SK-N-DZ (cell line): ENCODE results near the gene HOXA9.

Experiments used
- DNase-seq: peaks from one replicate; pipeline ENCODE4 v3.0.0-alpha.2; 2015; ENCODE audit warnings: low spot score

The HOXA9 gene

DNA sequence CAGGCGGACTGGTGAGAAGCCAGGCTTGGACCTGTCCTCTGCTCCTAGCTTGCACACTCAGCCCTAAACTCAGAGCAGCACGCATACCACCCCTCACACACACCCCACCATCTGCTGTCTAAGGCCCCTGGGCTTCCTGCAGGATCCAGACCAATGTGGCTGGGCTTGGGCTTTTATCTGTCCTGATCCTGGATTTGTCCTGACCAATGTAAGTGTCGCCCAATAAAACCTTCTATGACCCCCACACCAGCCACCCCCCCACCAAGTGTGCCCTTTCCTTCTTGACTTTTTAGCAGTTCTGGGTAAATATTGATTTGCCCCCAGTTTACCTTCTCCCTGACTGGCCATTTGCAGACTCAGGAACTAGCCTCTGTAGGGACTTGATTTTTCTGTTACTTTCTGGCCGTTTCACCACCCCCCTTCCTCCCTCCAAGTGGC, 36.3 kb upstream of the HOXA9 start:
- no peak for DNase-seq

DNA sequence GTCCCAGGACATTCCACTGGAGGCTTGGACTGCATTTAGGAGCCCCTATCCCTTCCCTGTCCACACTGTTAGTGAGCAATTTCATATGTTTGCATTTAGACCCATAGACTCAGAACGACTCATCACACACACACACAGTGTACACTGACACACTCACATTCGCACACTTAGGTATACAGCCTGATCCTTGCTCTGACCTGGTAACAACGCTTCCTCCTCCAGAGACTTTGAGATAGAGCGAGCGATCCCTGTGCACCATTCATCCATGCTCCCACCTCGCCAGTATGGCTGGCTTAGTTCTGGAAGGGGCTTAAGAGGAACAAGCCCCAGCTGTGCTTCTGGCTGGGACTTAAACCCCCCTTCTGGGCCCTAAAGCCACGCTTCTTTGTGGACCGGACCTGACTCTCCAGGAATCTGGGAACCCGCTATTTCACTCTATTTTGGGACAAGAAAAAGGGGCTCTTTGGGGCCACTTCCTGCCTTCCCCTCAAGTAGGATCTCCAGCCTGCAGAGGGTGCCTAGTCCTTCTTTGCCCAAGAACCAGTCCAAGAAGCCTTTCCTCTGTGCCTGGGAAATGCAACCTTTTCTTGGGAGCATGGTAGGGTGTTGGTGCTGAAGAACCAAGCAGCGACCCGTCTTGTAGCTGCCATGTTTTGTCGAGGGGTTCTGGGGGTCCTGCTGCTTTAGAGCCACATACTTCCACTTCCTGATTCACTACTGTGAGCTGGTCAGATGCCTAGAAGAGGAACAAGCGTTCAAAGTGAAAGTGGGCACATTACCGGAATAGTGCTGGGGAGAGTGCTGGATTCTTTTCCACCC, 35.6 kb upstream of the HOXA9 start:
- DNase-seq = no peak

DNA sequence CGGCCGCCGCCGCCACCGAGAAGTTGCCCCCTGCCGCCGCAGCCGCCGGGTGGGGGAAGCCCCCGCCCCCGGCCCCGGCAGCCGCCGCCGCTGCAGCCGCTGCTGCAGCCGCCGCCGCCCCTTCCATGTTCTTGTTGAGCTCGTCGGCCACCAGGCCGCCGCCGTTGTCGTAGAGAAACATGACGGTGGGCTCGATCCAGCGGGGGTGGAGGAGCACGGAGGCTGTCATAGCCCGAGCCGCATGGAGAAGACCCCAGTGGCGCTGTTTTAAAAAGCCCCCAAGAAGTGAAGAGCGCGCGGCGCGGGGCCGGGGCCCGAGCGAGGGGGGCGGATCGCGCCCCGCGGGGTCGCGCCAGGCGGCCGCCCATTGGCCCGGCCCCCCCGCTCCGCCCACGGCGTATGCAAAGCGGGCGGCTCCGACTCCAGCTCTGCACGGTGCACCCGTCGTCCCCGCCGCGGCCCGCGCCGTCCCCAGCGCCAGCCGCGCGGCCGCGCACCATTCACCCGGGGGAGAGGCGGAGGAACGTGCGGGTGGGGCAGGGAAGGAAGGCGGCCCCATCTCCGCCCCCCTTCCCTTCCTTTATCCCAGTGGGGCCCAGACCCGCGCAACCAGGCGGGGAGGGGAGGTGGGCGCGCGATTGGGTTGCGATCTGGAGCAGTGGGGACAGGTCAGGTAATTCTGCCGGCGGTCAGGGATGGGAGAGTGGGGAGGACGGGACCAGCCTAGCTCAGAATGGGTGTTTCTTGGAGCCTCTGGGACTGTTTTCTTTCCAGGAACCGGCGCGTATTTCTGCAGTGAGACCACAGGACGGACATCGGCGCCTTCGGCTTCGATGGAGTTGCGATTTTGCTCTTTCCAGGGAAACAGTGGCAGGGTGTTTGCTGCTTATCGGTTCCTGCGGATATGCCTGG, 34.8 kb upstream of the HOXA9 start, which contains the start of gene HOXA13:
Gene HOXA13, minus strand, starts transcription at position 243 of the 912 bp plus-strand sequence. Its CDS starts 14 bp downstream, at position 229.
- peak; percentile 52 for DNase-seq

DNA sequence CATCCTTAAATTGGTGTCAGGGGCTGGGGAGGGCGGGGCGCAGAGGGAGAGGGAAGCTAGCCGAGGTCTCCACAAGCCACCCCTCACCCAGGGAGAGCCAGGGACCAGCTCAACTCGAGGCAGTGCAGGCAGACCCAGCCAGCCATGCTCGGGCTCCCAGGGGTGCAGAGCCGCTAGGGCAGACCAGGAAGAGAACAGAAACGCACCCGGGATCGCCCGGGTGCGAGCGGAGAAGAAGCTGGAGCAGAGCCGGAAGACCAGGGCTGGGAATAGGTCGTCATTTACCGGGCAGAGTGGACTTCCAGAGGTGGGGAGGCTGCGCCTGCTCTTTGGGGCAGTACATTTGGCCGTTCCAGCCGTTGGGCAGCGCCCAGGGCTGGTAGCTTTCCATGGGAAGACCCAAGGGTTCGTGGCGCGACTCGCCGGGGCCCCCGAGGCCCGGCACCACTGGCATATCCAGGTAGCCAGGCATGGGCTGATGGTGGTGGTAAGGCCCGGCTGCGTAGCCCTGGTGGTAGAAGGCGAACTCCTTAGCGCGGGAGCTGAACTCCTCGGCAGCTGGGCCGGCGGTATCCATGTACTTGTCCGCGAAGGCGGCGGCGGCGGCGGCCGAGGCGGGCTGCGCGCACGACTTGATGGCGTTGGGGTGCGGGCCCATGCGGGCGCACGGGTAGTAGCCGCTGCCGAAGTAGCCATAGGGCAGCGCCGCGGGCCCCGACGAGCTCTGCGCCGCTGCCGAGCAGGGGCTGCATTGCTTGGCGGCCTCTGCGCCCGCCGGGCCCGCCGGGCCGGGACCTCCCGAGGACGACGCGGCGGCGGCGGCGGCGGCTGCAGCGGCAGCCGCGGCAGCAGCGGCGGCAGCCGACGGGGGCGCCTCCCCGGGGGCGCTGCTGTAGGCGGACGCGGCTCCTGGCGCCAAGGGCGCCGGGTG, 33.8 kb upstream of the HOXA9 start:
- no peak for DNase-seq

DNA sequence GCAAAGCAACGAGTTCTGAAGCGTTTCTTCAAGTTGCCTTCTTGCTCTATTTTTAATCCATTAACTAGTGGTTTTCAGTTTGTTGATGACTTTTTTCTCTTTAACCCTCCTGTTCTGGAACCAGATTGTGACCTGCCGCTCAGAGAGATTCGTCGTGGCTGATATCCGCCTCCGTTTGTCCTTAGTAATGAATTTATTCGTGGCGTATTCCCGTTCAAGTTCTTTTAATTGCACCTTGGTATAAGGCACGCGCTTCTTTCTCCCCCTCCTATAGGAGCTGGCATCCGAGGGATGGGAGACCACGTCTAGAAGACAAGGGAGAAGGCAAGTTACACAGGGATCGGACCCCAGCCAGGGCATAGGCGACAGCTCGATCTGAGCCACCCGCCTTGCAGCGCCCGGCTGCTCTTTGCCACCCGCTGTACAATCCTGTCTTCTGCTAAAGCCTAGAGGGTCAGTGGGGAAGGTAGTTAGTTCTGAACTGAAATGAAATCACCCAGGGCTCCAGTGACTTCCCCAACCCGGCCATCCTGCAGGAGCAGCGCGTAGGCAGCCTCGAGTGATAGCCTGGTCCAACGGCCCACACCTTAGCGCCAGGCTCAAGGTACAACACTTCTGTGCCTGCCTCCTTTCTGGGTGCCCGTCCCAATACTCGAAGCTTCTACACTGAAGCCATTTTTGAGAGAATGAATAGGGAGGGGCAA, 33.0 kb upstream of the HOXA9 start:
- DNase-seq = no peak

DNA sequence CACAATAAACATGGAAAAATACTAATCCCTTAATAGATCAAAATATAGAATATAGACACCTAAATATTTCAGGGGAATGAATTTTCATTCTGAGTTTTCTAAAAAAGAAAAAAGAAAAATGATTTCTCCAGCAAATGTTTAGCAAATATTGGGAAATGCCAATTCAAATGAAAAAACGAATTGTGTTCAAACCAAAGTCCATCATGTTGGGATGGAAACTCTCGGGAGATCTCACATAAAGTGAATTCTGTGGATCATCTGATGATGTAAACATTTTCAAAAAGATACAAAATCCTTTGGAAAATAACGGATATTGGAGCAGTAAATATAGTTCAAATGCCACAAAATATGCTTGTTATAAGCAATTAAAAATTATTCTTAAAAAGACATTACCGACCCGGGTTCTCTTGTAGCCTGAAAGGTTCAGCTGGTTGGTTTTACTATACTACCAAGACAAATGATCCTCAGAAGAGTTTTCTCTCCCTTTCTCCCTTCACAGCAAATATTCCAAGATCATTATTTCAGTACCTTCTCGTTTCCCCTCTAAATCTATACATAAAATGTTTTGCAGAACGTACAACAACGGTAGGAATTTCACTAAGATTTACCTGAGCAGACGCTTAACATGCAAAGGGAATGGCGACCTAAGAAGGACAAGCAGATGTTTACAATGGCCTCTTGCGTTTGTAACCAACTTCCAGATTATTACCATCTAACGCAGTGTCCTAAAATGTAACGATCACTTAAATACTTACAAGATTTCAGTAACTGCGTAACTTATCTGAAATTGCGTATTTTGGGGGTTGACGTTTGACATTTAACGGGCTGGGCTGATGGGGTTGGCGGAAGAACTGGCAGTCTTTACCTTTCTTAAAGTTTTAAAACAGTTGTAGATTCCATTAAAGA, 32.1 kb upstream of the HOXA9 start:
- no peak for DNase-seq

DNA sequence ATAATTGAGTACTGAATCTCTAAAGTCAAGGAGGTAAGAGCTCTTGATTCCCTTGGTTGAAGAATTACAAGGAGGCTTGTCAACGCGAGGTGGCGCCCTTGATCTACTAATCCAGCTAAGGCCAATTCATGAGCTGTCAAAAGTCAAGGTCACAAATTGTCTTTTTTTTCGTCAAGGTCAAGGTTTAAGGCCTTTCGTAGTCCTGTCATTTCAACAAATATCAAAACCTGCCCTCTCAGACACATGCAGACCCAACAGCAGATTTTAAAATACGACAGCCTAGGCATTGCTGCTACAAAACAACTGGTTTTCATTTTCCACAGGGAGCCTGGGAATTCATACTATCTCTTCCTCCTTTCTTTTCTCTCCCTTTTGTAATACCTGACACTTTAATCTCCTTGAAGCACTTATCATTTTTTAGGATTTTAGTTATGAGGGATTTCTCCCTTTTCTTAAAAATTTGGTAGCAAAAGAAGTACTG, 31.0 kb upstream of the HOXA9 start:
- DNase-seq = peak; percentile 77

DNA sequence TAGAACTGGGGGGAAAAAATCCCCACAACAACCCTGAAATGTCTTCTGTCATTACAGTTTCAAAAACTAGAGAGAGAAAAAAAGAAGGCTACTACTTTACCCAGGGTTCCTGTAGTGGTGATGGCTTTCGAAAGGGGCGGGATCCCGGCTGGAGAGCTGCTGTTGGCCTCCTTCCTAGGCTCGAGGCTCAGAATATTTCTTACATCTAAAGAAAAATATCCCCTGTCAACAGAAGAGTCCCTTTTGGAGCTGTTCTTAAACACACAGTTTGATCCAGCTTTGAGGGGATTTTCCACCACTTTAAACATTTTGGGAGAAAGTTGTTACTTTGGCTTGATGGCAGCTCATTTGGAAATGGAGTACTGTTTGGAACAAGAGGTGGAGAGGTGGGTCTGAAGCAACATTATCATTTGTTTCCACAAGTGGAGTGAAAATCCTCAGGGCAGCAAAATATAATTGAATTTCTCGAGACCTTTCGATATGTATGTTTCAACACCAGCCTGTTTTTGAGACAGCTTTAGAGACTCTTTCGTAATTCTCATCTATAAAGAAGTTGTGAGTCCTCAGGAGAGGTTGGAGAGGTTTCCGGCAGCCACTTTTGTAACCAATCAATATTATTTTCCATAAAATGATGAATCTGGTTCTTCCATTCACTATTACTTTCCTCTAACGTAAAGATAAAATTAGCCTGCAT, 29.5 kb upstream of the HOXA9 start:
- DNase-seq = no peak

DNA sequence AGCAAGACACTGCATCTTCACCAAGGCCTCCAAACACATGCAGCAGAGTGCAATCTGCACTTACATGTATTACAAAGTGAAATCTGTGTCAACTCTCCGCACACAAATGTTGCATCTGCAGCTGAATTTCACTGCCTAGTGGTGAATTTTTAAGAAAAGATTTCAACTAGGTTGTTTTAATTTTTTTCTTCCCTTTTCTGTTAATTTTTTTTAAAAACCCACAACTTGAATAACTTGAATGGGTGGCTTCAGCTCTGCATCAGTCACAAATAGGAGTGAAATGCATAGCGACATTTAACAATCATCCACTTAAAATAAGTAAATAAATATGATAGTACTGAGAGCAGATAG, 28.6 kb upstream of the HOXA9 start:
- no peak for DNase-seq

DNA sequence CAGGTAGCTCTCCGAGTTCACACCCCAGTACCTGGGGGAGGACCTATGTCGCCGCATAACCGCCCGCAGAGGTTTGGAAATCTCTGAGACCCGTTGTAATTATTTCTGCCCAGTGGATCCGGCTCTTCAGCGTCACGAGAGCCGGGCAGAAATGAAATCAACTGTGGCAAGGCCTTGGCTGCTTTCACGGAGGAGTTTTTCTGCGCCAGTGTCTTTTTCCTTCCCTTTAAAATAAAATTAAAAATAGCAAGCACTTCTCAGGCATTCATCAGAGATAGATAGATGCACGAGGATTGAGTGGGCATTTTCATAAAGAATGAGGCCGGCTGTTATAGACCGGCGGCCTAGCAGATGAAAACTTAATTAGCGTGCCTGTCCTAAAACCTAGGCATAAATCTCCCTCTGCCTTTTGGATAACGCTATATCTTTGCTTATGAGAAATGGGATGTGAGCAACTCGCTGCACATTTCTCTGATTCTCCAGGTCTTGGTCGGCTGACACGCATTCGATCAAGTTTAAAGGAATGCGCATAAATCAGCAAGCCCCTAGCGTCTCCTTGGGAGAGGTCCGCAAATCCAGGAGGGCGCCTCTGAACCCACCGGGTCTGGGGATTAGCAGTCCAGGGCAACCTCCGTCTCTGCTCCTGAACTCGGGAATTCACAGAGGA, 28.1 kb upstream of the HOXA9 start:
- no peak for DNase-seq

DNA sequence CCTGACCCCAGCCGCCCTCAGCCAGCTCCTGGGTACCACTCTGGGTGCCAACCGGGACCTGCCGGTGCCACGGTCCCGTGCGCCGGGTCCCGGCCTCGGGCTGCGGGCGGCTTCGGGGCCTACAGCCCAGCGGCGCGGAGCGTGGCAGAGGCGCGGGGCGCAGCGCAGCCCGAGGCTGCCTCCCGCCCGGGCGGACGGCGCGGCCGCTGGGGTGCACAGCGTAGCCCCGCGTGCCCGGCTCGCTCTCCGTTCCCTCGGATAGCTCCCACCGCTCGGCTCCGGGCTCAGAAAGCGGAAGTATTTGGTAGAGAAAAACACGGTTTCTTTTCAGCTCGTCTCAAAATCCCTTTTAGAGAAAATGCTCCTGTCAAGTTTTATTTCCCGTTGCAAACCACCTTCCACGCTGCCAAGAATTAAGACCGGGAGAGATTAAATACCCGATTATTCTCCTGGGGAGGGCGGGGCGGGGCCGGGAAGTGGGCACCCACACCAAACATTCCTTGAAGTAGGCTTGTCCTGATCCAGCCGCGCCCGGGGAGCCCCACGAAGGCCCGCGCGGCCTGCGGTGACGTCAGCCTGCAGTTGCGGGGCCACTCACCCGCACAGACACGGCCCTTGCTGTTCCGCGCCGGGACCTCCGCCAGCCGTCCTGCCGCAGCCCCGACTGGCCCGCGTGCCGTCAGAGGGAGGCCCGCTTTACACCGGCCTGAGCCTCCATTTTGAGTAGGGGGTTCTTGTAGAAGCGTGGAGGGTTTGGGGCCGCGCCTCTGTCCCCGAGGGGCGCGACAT, 27.4 kb upstream of the HOXA9 start:
- no peak for DNase-seq

DNA sequence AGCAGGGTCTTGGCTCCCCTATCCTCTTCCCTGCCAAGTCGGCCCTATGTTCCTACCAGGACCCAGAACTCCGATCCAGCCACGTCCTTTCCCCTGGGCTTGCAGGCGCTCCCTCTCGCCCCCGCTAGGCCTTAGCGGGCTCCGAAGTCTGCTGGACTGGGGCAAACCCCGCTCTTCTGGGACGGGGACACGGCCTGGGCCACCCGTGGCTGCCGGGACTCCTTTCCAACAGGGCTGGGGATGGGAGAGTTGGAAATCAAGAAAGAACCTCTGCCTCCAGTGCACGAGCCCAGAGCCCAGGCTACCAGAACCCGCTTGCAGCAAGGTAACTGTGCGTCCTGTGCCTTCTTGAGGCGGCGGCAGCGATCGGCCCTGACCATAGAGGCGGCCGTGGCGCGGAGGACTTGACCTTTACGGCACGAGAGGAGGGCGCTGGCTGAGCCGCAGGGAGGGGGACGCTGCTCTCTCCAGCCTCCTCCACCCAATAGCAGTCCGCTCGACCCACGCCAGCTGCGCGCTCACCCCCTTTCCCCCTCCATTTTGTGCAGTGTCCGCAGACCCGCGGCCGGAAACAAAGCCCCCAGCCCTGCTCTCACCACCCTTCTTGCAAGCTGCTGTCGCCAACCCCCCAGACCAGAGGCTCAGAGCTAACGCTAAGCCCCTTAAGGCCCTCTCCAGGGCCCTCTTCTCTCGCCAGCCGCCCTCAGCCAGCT, 26.7 kb upstream of the HOXA9 start:
- no peak for DNase-seq

DNA sequence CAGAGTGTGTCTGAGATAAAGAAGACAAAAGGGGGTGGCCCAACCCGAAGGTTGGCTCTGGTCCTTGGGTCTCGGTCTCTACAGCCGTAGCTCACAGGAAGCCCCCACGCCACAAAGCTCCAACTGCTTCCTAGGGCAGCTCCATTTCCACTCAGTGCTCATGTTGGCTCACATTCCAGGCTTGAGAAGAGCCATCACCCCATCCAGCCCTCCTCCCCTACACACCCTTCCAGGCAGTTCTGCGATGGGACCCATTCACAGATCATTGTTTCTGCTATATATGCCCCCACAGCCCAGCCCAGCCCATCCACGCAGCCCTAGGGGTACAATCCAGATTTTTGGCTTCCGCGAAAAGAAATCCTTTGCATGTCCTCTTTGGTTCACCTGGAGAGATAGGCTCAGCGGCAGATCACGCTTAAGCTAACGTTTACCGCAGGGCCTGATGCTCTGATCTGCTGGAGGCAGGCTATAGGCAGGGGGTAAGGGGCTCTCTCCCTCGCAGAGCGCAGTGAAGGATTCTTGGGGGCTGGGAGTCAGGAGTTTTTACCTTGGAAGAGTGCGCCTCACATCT, 25.9 kb upstream of the HOXA9 start:
- no peak for DNase-seq

DNA sequence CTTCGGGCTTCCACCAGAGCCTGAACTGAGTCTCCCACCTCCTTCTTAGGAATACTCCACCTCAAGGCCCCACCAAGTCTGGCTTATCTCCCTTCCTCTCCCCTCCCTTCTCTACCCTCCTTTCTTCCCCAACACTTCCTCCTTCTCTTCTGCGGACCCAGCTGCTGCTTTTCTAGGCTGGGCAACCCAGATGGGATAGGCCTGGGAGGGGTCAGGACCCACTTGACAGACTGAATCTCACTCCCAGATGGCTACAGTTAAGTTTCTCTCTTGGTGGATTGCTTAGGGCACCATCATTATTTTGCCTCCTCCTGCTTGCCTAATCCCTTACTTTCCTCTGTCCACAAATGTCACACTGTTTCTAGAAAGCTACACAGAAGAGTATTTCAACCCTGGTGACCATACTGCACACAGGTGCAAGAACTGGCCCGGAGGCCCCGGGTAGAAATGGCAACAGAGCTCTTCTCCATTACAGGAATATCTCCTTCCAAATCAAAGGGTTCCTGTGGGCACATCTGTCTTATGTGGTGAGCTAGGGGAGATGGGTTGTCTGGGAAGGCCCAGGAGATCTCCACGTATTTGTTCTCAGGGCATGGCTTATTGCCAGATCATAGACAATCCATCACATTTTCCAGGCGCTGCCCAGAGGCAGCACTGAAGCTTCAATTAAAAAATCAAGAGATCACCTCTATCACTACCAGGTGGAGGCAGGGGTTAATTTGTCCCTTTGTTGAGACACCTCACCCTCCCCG, 24.8 kb upstream of the HOXA9 start:
- no peak for DNase-seq

DNA sequence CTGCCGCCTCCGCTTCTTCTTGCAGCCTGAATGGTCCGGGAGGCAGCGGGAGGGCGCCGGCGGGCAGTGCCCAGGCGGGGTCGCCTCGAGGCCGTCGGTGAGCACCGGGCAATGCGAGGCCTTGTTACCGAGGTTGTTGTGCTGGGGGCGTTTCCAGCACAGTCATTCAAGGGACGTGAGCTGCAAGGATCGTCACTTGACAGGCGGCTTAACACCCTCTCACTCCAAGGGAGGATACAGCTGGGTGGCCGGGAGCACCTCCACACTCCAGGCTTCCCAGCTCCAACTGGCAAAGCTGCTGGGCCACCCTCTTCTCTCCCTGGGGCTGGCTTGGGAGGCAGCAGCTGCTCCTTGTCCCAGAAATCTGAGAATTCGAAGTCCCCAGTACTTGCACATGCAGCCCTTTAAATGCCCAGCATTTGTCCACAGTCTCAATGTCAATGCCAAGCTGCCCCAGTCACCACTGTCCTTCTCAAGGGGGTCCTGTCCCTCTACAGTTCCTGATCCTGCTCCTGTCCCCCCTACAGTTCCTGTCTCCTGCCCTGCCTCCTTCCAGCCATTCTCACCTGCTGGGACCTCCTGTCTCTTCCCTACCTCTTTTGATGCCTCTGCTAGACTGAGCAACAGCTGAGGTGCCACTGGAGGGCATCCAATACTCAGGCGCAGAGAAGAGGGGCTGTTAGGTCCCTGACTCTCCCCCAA, 24.1 kb upstream of the HOXA9 start:
- no peak for DNase-seq
